ENCODE results near the gene SCAI. TPM values are rescaled to one million over a fixed set of nuclear protein-coding genes. Genes with fewer than 3 reads are reported as not detected.

The SCAI gene
- total and polyA plus RNA-seq, 2 experiments from 2014 or later = 13.3 to 35.0 TPM

GRCh38 chr9:125161284-125161918, 18.1 kb upstream of the SCAI start (continued):
- TF ChIP-seq ZNF462 (CRISPR knock-in tag; IDR thresholded peaks at IDR 0.05) (no peak), JUNB (IDR thresholded peaks at IDR 0.05; ENCODE audit: unreplicated experiment) (no peak), ZNF331 (CRISPR knock-in tag; IDR thresholded peaks at IDR 0.05; ENCODE audit: low read depth) (no peak), EZH2 (IDR thresholded peaks at IDR 0.05; ENCODE audit: low read depth, unreplicated experiment) (no peak)

GRCh38 chr9:125160750-125161149, 17.4 kb upstream of the SCAI start:
- H3K9me2 ChIP-seq (ENCODE audit: insufficient read depth) = no peaks in the 10 kb centered on the region
- H3K27ac ChIP-seq (ENCODE audit: low read depth) = peak overlapping the region; percentile 33; the same call in 1 of the 2 replicates
- Mint-ChIP-seq H3K36me3 (ENCODE audit: low read depth) (peaks cover 9% of the 10 kb centered on the region; the same call in 2 of the 3 replicates), H3K27ac (no peak overlapping the region), H3K4me3 (no peak overlapping the region), H3K4me1 (no peaks in the 10 kb centered on the region), H3K9me3 (no peaks in the 10 kb centered on the region), H3K27me3 (ENCODE audit: insufficient read depth, low read depth, poor library complexity) (no peaks in the 10 kb centered on the region)
- ATAC-seq = no peak
- no peaks in the 10 kb centered on the region for H3K27me3 ChIP-seq (ENCODE audit: insufficient read depth)
- no peak overlapping the region for H3K4me3 ChIP-seq
- no peak for DNase-seq (ENCODE audit: low spot score)
- no peak overlapping the region for H3K4me2 ChIP-seq
- no peak overlapping the region for H2AFZ ChIP-seq
- H3F3A ChIP-seq (replicated peaks; ENCODE audit: low read depth) = no peaks in the 10 kb centered on the region
- H3K79me2 ChIP-seq (replicated peaks; ENCODE audit: insufficient read depth) = peaks cover 30% of the 10 kb centered on the region; the same call in 1 of the 2 replicates
- H3K4me1 ChIP-seq (ENCODE audit: insufficient read depth) = no peaks in the 10 kb centered on the region
- H3K36me3 ChIP-seq (ENCODE audit: insufficient read depth) = no peaks in the 10 kb centered on the region
- no peak for TF ChIP-seq EZH2phosphoT487 (IDR thresholded peaks at IDR 0.05; ENCODE audit: unreplicated experiment)
- H4K20me1 ChIP-seq (replicated peaks; ENCODE audit: insufficient read depth) = peaks cover 15% of the 10 kb centered on the region; the same call in 1 of the 2 replicates
